H1 (cell line): ENCODE results near the gene ADIPOR1. TPM values are rescaled to one million over a fixed set of nuclear protein-coding genes. Genes with fewer than 3 reads are reported as not detected.

Source experiments
- CTCF ChIA-PET: fragments of 300-600 bp; sonication (Branson Sonifier 250); formaldehyde crosslinking; loops from one replicate; lab custom pipeline; 2021; ENCODE audit not compliant: partially characterized antibody; lab: Charles Lee
- POLR2A ChIA-PET: fragments of 300-600 bp; sonication (Branson Sonifier 250); formaldehyde crosslinking; loops from one replicate; lab custom pipeline; 2021; ENCODE audit warnings: inconsistent platforms; ENCODE audit not compliant: partially characterized antibody; lab: Charles Lee
- DNase-seq, 2 experiments: peaks; one replicate each; pipeline versions ENCODE4 v3.0.0 to v3.0.0-alpha.2; 2010 to 2022; ENCODE audit warnings: low spot score in 2 of 2, low read depth in 1 of 2, mixed read lengths in 1 of 2
- FAIRE-seq: peaks from 2 replicates; lab custom pipeline; 2011; peaks lifted over from hg19 to GRCh38; lab: Jason Lieb, UNC
- H2AFZ ChIP-seq: 2 replicates; pipeline ENCODE4 v1.8.1; 2012; ENCODE audit warnings: low read length, inconsistent platforms
- H2AK5ac ChIP-seq: 2 replicates; pipeline ENCODE4 v1.6.1; 2013; ENCODE audit warnings: low read depth, low read length
- H2BK120ac ChIP-seq: replicated peaks from 2 replicates; pipeline ENCODE3; 2013; ENCODE audit warnings: low read depth, low read length, inconsistent platforms
- H2BK12ac ChIP-seq: 2 replicates; pipeline ENCODE4 v1.6.1; 2013; ENCODE audit warnings: low read depth, low read length
- H2BK15ac ChIP-seq: 2 replicates; pipeline ENCODE4 v1.6.1; 2013; ENCODE audit warnings: low read length
- H2BK20ac ChIP-seq: 2 replicates; pipeline ENCODE4 v1.6.1; 2013; ENCODE audit warnings: low read length
- H2BK5ac ChIP-seq: 2 replicates; pipeline ENCODE4 v1.6.1; 2013; ENCODE audit warnings: low read depth, low read length
- H3K14ac ChIP-seq: 2 replicates; pipeline ENCODE4 v1.6.1; 2013; ENCODE audit warnings: inconsistent platforms; ENCODE audit not compliant: insufficient read length
- H3K18ac ChIP-seq: 2 replicates; pipeline ENCODE4 v1.6.1; 2013; ENCODE audit warnings: low read length; ENCODE audit errors: extremely low read depth
- H3K23ac ChIP-seq: 2 replicates; pipeline ENCODE4 v1.6.1; 2013; ENCODE audit warnings: inconsistent platforms; ENCODE audit not compliant: insufficient read length
- H3K23me2 ChIP-seq: 2 replicates; pipeline ENCODE4 v1.6.1; 2013; ENCODE audit warnings: low read depth, low read length
- H3K27ac ChIP-seq: 2 replicates; pipeline ENCODE4 v1.6.1; 2011; ENCODE audit warnings: low read depth, low read length, inconsistent platforms
- H3K27me3 ChIP-seq, 4 experiments: replicated peaks in 1 of 4; 1 replicate in 1 of 4; 2 replicates in 3 of 4; pipeline versions ENCODE4 v1.6.1 to v1.8.1; 2011 to 2013; ENCODE audit warnings: low read length in 3 of 4, mild to moderate bottlenecking in 3 of 4, inconsistent platforms in 2 of 4, mixed read lengths in 2 of 4, moderate library complexity in 1 of 4; ENCODE audit not compliant: control insufficient read depth in 3 of 4, insufficient read depth in 3 of 4; ENCODE audit errors: extremely low read depth in 1 of 4
- H3K36me3 ChIP-seq, 4 experiments: 2 replicates each; pipeline versions ENCODE4 v1.6.1 to v1.8.1; 2011 to 2013; ENCODE audit warnings: mild to moderate bottlenecking in 4 of 4, low read length in 3 of 4, moderate library complexity in 2 of 4, control low read depth in 1 of 4, inconsistent platforms in 1 of 4; ENCODE audit not compliant: insufficient read depth in 4 of 4, control insufficient read depth in 2 of 4
- H3K4ac ChIP-seq: replicated peaks from 2 replicates; pipeline ENCODE3; 2013; ENCODE audit warnings: low read length, low read depth, mixed read lengths, inconsistent platforms; ENCODE audit not compliant: insufficient read length
- H3K4me1 ChIP-seq, 4 experiments: replicated peaks in 1 of 4; 1 replicate in 1 of 4; 2 replicates in 3 of 4; pipeline versions ENCODE4 v1.6.1 to v1.8.1; 2011 to 2013; ENCODE audit warnings: low read length in 3 of 4, inconsistent platforms in 2 of 4, mixed read lengths in 1 of 4; ENCODE audit not compliant: insufficient read depth in 4 of 4, control insufficient read depth in 3 of 4
- H3K4me2 ChIP-seq, 2 experiments: 2 replicates each; pipeline versions ENCODE4 v1.6.1 to v1.8.1; 2011 to 2013; ENCODE audit warnings: low read depth in 2 of 2, low read length in 2 of 2, control low read depth in 1 of 2, inconsistent platforms in 1 of 2, mild to moderate bottlenecking in 1 of 2; ENCODE audit not compliant: insufficient read depth in 1 of 2
- H3K4me3 ChIP-seq, 4 experiments: fragments of 200-600, 300-600 bp in 1 of 4; sonication (generic), shearing (Covaris generic), sonication (Bioruptor Twin) in 1 of 4; 2 replicates each; pipeline versions ENCODE4 v1.5.1 to v1.8.1; 2011 to 2016; ENCODE audit warnings: low read length in 4 of 4, low read depth in 3 of 4, control low read depth in 2 of 4, inconsistent platforms in 2 of 4, mild to moderate bottlenecking in 2 of 4, mixed read lengths in 1 of 4, moderate library complexity in 1 of 4; ENCODE audit not compliant: insufficient read depth in 2 of 4; ENCODE audit errors: extremely low read depth in 1 of 4
- H3K56ac ChIP-seq: replicated peaks from 2 replicates; pipeline ENCODE3; 2013; ENCODE audit warnings: low read depth, mild to moderate bottlenecking, mixed read lengths, low read length, inconsistent platforms; ENCODE audit not compliant: insufficient read length
- H3K79me1 ChIP-seq: 2 replicates; pipeline ENCODE4 v1.6.1; 2013; ENCODE audit warnings: low read depth, low read length, control low read depth
- H3K79me2 ChIP-seq, 2 experiments: 2 replicates each; pipeline versions ENCODE4 v1.6.1 to v1.8.1; 2012 to 2013; ENCODE audit warnings: low read length in 2 of 2, mild to moderate bottlenecking in 2 of 2, inconsistent platforms in 1 of 2; ENCODE audit not compliant: insufficient read depth in 2 of 2, control insufficient read depth in 1 of 2
- H3K9ac ChIP-seq, 4 experiments: replicated peaks in 1 of 4; 1 replicate in 1 of 4; 2 replicates in 3 of 4; pipeline versions ENCODE4 v1.6.1 to v1.8.1; 2011 to 2013; ENCODE audit warnings: low read depth in 3 of 4, low read length in 3 of 4, control low read depth in 2 of 4, mild to moderate bottlenecking in 2 of 4, moderate library complexity in 2 of 4, inconsistent platforms in 1 of 4; ENCODE audit errors: extremely low read depth in 1 of 4
- H3K9me3 ChIP-seq, 2 experiments: 2 replicates each; pipeline versions ENCODE4 v1.6.1 to v1.8.1; 2012 to 2013; ENCODE audit warnings: mild to moderate bottlenecking in 2 of 2, moderate library complexity in 2 of 2, control low read depth in 1 of 2, inconsistent platforms in 1 of 2, low read depth in 1 of 2, low read length in 1 of 2, mixed read lengths in 1 of 2; ENCODE audit not compliant: insufficient read depth in 2 of 2
- H4K20me1 ChIP-seq, 2 experiments: replicated peaks in 1 of 2; 2 replicates each; pipeline versions ENCODE3 to v1.8.1; 2011 to 2013; ENCODE audit warnings: inconsistent platforms in 2 of 2, low read length in 2 of 2, mild to moderate bottlenecking in 1 of 2; ENCODE audit not compliant: insufficient read depth in 2 of 2, control insufficient read depth in 1 of 2
- H4K5ac ChIP-seq: 2 replicates; pipeline ENCODE4 v1.6.1; 2013; ENCODE audit warnings: low read length, low read depth, mixed read lengths, inconsistent platforms; ENCODE audit not compliant: insufficient read length
- H4K8ac ChIP-seq: 2 replicates; pipeline ENCODE4 v1.8.0; 2013; ENCODE audit warnings: mild to moderate bottlenecking, moderate library complexity, low read length, inconsistent platforms; ENCODE audit not compliant: insufficient read depth; ENCODE audit errors: extremely low read depth
- H4K91ac ChIP-seq: replicated peaks from 2 replicates; pipeline ENCODE3; 2013; ENCODE audit warnings: low read length, mixed read lengths, inconsistent platforms; ENCODE audit not compliant: insufficient read length
- SAP30 ChIP-seq: fragments of 300-600 bp; sonication (generic); IDR thresholded peaks from 2 replicates; pipeline ENCODE4 v1.7.1; 2012; ENCODE audit warnings: low read length, moderate library complexity, mild to moderate bottlenecking, inconsistent platforms; ENCODE audit not compliant: insufficient read depth, insufficient replicate concordance
- WGBS, 2 experiments: shearing (Covaris generic) in 1 of 2; methylation state at CpG; one replicate each; pipeline versions ENCODE4 v1.1.6 to v1.1.7; 2013 to 2015; ENCODE audit warnings: low lambda C conversion rate in 2 of 2, mixed read lengths in 2 of 2, inconsistent platforms in 1 of 2, low coverage in 1 of 2, missing lambda C conversion rate in 1 of 2; ENCODE audit not compliant: insufficient replicate concordance in 2 of 2, insufficient coverage in 1 of 2, insufficient read length in 1 of 2; ENCODE audit errors: extremely low coverage in 1 of 2, missing lambda C conversion rate in 1 of 2; 5-methylcytosine and 5-hydroxymethylcytosine counted together
- polyA plus RNA-seq, 7 experiments: library from polyadenylated mRNA; depleted of rRNA in 3 of 7; stranded (reverse) in 5 of 7; unstranded in 2 of 7; fragments of >200 nt in 5 of 7; fragments of 200-250 nt in 2 of 7; gene quantifications; 1 replicate in 5 of 7; 2 replicates in 1 of 7; 4 replicates in 1 of 7; pipeline versions ENCODE4 v1.2.1 to v1.2.3, GENCODE V29; 2011 to 2013; ENCODE audit warnings: missing spikeins in 2 of 7, mixed read lengths in 2 of 7
- total RNA-seq: library from RNA; stranded (reverse); fragmentation: NEBNext Ultra II Directional; extraction: Animal tissue kit (Norgen Biotek cat#: 25700); gene quantifications from 2 replicates; pipeline ENCODE4 v1.2.1, GENCODE V29; 2021

ADIPOR1 gene
- total and polyA plus RNA-seq, 2 of the 8 experiments (the other 6 are each of a cell fraction or from before 2014, with no cell fraction given), result 69.8 to 118 TPM

GRCh38 chr1:202966006-202966898 lies 8.1 kb upstream of the ADIPOR1 start:
- Histone ChIP-seq H3K4me2 (peak overlapping the region; percentile 89 to 97), H3K23me2 (peaks cover 10% of the 10 kb centered on the region), H3K4me1 (peaks cover 4 to 6% (median 5%) of the 10 kb centered on the region in 4 experiments; a peak in 6 of 7 replicates), H3K23ac (no peak overlapping the region), H3K14ac (no peak overlapping the region), H2AK5ac (no peak overlapping the region), H3K79me2 (no peaks in the 10 kb centered on the region), H3K79me1 (no peaks in the 10 kb centered on the region), H4K5ac (no peak overlapping the region), H3K27me3 (no peaks in the 10 kb centered on the region; a peak in 2 of 7 replicates), H3K36me3 (peaks cover 0 to 2% (median 0%) of the 10 kb centered on the region in 4 experiments; a peak in 1 of 8 replicates), H4K91ac (peak overlapping the region; percentile 49), H2BK5ac (no peak overlapping the region), H2AFZ (no peak overlapping the region), H2BK12ac (no peak overlapping the region), H3K4ac (peak overlapping the region; percentile 74), H2BK120ac (no peak overlapping the region), H3K56ac (no peak overlapping the region), H2BK15ac (no peak overlapping the region), H3K9me3 (no peaks in the 10 kb centered on the region), H4K8ac (peak overlapping the region; percentile 71), H3K9ac (peak overlapping the region; percentile 51 to 69 (median 66); a peak in 5 of 7 replicates), H3K4me3 (peak overlapping the region; percentile 54 to 79 (median 70)), H3K27ac (no peak overlapping the region), H4K20me1 (peaks cover 0 to 2% of the 10 kb centered on the region in 2 experiments), H2BK20ac (no peak overlapping the region), H3K18ac (no peak overlapping the region)
- no peak for TF ChIP-seq SAP30
- ChIA-PET POLR2A (interaction anchor here (1.0 to 1.6 kb wide), 5 partner anchors 12 to 156 kb away, joined by 3 to 5 read pairs (median 3); partner anchors contain the start of gene PCAT6), CTCF (interaction anchor here (0.6 to 1.0 kb wide), 2 partner anchors 162 to 208 kb away, joined by 3 read pairs; partner anchors contain the start of gene ADORA1)
- no peak for DNase-seq
- FAIRE-seq, result no peak
- WGBS, 2 experiments, result 52% methylated on average over 18 of the region's 18 CpGs; no CpG with 5 or more reads in 1 of the 2 experiments
